Glomerular visceral epithelial cell (primary cell): ENCODE measurements around the gene PDE4D.

ENCODE experiments used
- DNase-seq: peaks from one replicate; pipeline ENCODE4 v3.0.0-alpha.2; 2016; ENCODE audit errors: extremely low spot score

PDE4D gene

GRCh38 chr5:59107692-59108091, 785.8 kb downstream of the PDE4D start:
- DNase-seq: peak; percentile 59

- no peak for DNase-seq
Observed at GRCh38 chr5:59104400-59105127, 789.0 kb downstream of the PDE4D start.

- DNase-seq: no peak
Observed at GRCh38 chr5:59103303-59103702, 790.2 kb downstream of the PDE4D start.

- no peak for DNase-seq
Observed at GRCh38 chr5:59102437-59102836, 791.1 kb downstream of the PDE4D start.

GRCh38 chr5:59100875-59101274, 792.7 kb downstream of the PDE4D start:
- no peak for DNase-seq

GRCh38 chr5:59099995-59100345, 793.6 kb downstream of the PDE4D start:
- DNase-seq: no peak

- peak; percentile 65 for DNase-seq
Observed at GRCh38 chr5:59099270-59099994, 794.1 kb downstream of the PDE4D start.

- no peak for DNase-seq
Observed at GRCh38 chr5:59098743-59099142, 794.8 kb downstream of the PDE4D start.

- DNase-seq: no peak
Observed at GRCh38 chr5:59097712-59098111, 795.8 kb downstream of the PDE4D start.

- DNase-seq: no peak
Observed at GRCh38 chr5:59097116-59097515, 796.4 kb downstream of the PDE4D start.

- DNase-seq: no peak
Observed at GRCh38 chr5:59095480-59095879, 798.0 kb downstream of the PDE4D start.

- no peak for DNase-seq
Observed at GRCh38 chr5:59094864-59095263, 798.7 kb downstream of the PDE4D start.

- no peak for DNase-seq
Observed at GRCh38 chr5:59093329-59093728, 800.2 kb downstream of the PDE4D start.

GRCh38 chr5:59092758-59093157, 800.8 kb downstream of the PDE4D start:
- no peak for DNase-seq

- DNase-seq: no peak
Observed at GRCh38 chr5:59091965-59092364, 801.6 kb downstream of the PDE4D start.

GRCh38 chr5:59090323-59090722, 803.2 kb downstream of the PDE4D start:
- DNase-seq: no peak

- no peak for DNase-seq
Observed at GRCh38 chr5:59089767-59090166, 803.8 kb downstream of the PDE4D start.

GRCh38 chr5:59088546-59088945, 805.0 kb downstream of the PDE4D start:
- no peak for DNase-seq

GRCh38 chr5:59086024-59086423, 807.5 kb downstream of the PDE4D start:
- DNase-seq: no peak

- no peak for DNase-seq
Observed at GRCh38 chr5:59081693-59082092, 811.8 kb downstream of the PDE4D start.

GRCh38 chr5:59079622-59080620, 813.6 kb downstream of the PDE4D start:
- peak; percentile 94 for DNase-seq
